ENCODE results near the gene ANKRD22. TPM values are rescaled to one million over a fixed set of nuclear protein-coding genes. Genes with fewer than 3 reads are reported as not detected.

ANKRD22 gene
- total RNA-seq, 1 donor from 2014 or later = not detected

- H4K20me1 ChIP-seq (ENCODE audit: insufficient read depth, low read length) = no peaks in the 10 kb centered on the region
- no peaks in the 10 kb centered on the region for H3K4me1 Mint-ChIP-seq (ENCODE audit: low read depth, unreplicated experiment)
- no peak overlapping the region for H2AFZ ChIP-seq (ENCODE audit: low read depth, low read length)
- FAIRE-seq (no peak), DNase-seq (ENCODE audit: low read depth) (no peak)
- TF ChIP-seq EZH2 (IDR thresholded peaks at IDR 0.05; ENCODE audit: insufficient read depth, low read length) (no peak), CTCF (IDR thresholded peaks at IDR 0.05; ENCODE audit: insufficient read depth, low read depth, low read length) (no peak)
- no peaks in the 10 kb centered on the region for H3K4me1 ChIP-seq (ENCODE audit: insufficient read depth, low read length)
- no peak overlapping the region for H3K27ac Mint-ChIP-seq (ENCODE audit: unreplicated experiment)
- H3K4me3 Mint-ChIP-seq (ENCODE audit: unreplicated experiment) = no peak overlapping the region
- H3K9me3 Mint-ChIP-seq (ENCODE audit: unreplicated experiment) = no peaks in the 10 kb centered on the region
- no peaks in the 10 kb centered on the region for H3K36me3 Mint-ChIP-seq (ENCODE audit: low read depth, unreplicated experiment)
- H3K27me3 Mint-ChIP-seq (ENCODE audit: low read depth, unreplicated experiment) = peaks cover 19% of the 10 kb centered on the region
- no peaks in the 10 kb centered on the region for H3K36me3 ChIP-seq (ENCODE audit: insufficient read depth, low read length)
- no peaks in the 10 kb centered on the region for H3K9me3 ChIP-seq (ENCODE audit: insufficient read depth, low read depth, low read length)
- peaks cover 3% of the 10 kb centered on the region for H3K27me3 ChIP-seq (ENCODE audit: insufficient read depth, low read length)
- H3K4me3 ChIP-seq (ENCODE audit: insufficient read depth, low read depth, low read length) = no peak overlapping the region
- no peaks in the 10 kb centered on the region for H3K79me2 ChIP-seq (ENCODE audit: insufficient read depth, low read length)
- H3K9ac ChIP-seq (ENCODE audit: low read length) = no peak overlapping the region
- H3K27ac ChIP-seq (ENCODE audit: low read depth, low read length) = no peak overlapping the region
- H3K4me2 ChIP-seq (ENCODE audit: low read length) = no peak overlapping the region
Observed at GRCh38 chr10:88865281-88865876, 13.7 kb upstream of the ANKRD22 start.

GRCh38 chr10:88861036-88861435 is 9.4 kb upstream of the ANKRD22 start:
- H3K4me1 ChIP-seq (ENCODE audit: insufficient read depth, low read length) = no peaks in the 10 kb centered on the region
- Mint-ChIP-seq H3K27ac (ENCODE audit: unreplicated experiment) (no peak overlapping the region), H3K9me3 (ENCODE audit: unreplicated experiment) (peaks cover 3% of the 10 kb centered on the region), H3K36me3 (ENCODE audit: low read depth, unreplicated experiment) (no peaks in the 10 kb centered on the region), H3K4me3 (ENCODE audit: unreplicated experiment) (no peak overlapping the region), H3K27me3 (ENCODE audit: low read depth, unreplicated experiment) (peaks cover 18% of the 10 kb centered on the region), H3K4me1 (ENCODE audit: low read depth, unreplicated experiment) (no peaks in the 10 kb centered on the region)
- H3K9ac ChIP-seq (ENCODE audit: low read length) = no peak overlapping the region
- peaks cover 3% of the 10 kb centered on the region for H3K27me3 ChIP-seq (ENCODE audit: insufficient read depth, low read length)
- no peak for FAIRE-seq
- H3K27ac ChIP-seq (ENCODE audit: low read depth, low read length) = no peak overlapping the region
- no peak for DNase-seq (ENCODE audit: low read depth)
- H4K20me1 ChIP-seq (ENCODE audit: insufficient read depth, low read length) = no peaks in the 10 kb centered on the region
- H3K4me3 ChIP-seq (ENCODE audit: insufficient read depth, low read depth, low read length) = no peak overlapping the region
- H3K36me3 ChIP-seq (ENCODE audit: insufficient read depth, low read length) = no peaks in the 10 kb centered on the region
- no peaks in the 10 kb centered on the region for H3K79me2 ChIP-seq (ENCODE audit: insufficient read depth, low read length)
- H2AFZ ChIP-seq (ENCODE audit: low read depth, low read length) = no peak overlapping the region
- no peaks in the 10 kb centered on the region for H3K9me3 ChIP-seq (ENCODE audit: insufficient read depth, low read depth, low read length)
- H3K4me2 ChIP-seq (ENCODE audit: low read length) = no peak overlapping the region
- no peak for TF ChIP-seq CTCF (IDR thresholded peaks at IDR 0.05; ENCODE audit: insufficient read depth, low read depth, low read length)
- TF ChIP-seq EZH2 (IDR thresholded peaks at IDR 0.05; ENCODE audit: insufficient read depth, low read length) = no peak

- no peak for FAIRE-seq
- Histone ChIP-seq H3K9me3 (ENCODE audit: insufficient read depth, low read depth, low read length) (no peaks in the 10 kb centered on the region), H3K36me3 (ENCODE audit: insufficient read depth, low read length) (no peaks in the 10 kb centered on the region), H3K4me3 (ENCODE audit: insufficient read depth, low read depth, low read length) (no peak overlapping the region), H3K27ac (ENCODE audit: low read depth, low read length) (no peak overlapping the region), H3K4me1 (ENCODE audit: insufficient read depth, low read length) (no peaks in the 10 kb centered on the region), H3K27me3 (ENCODE audit: insufficient read depth, low read length) (peaks cover 3% of the 10 kb centered on the region), H4K20me1 (ENCODE audit: insufficient read depth, low read length) (no peaks in the 10 kb centered on the region), H2AFZ (ENCODE audit: low read depth, low read length) (no peak overlapping the region), H3K4me2 (ENCODE audit: low read length) (no peak overlapping the region), H3K9ac (ENCODE audit: low read length) (no peak overlapping the region), H3K79me2 (ENCODE audit: insufficient read depth, low read length) (no peaks in the 10 kb centered on the region)
- Mint-ChIP-seq H3K4me3 (ENCODE audit: unreplicated experiment) (no peak overlapping the region), H3K36me3 (ENCODE audit: low read depth, unreplicated experiment) (no peaks in the 10 kb centered on the region), H3K4me1 (ENCODE audit: low read depth, unreplicated experiment) (no peaks in the 10 kb centered on the region), H3K27ac (ENCODE audit: unreplicated experiment) (no peak overlapping the region), H3K27me3 (ENCODE audit: low read depth, unreplicated experiment) (peaks cover 16% of the 10 kb centered on the region), H3K9me3 (ENCODE audit: unreplicated experiment) (peaks cover 3% of the 10 kb centered on the region)
- TF ChIP-seq EZH2 (IDR thresholded peaks at IDR 0.05; ENCODE audit: insufficient read depth, low read length) (no peak), CTCF (IDR thresholded peaks at IDR 0.05; ENCODE audit: insufficient read depth, low read depth, low read length) (no peak)
- no peak for DNase-seq (ENCODE audit: low read depth)
Observed at GRCh38 chr10:88858491-88858890, 6.8 kb upstream of the ANKRD22 start.
